ENCODE measurements around the gene SMAD2.

The SMAD2 gene

DNA sequence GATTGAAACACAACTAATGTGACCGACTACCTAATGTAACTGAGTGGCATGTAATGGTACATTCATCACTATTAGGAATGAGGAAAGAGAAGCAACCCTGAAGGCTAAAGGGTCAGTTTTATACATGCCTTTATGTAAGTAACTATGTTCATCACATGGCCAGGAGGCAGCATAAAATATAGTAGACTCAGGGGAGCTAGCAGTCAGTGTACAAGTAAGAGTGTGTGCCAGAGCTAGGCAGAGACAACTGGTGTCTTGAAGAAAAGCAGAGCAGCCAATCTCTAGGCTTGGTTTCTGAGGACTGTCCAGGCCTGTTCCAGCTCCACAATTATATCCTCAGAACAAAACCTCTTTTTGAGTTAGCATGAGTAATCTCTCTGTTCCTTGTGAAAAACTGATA is 18.1 kb downstream of the SMAD2 start:
- CTCF ChIA-PET = interaction anchor here (1.2 to 1.3 kb wide), 2 partner anchors 9 to 14 kb away, joined by 3 to 6 read pairs; no protein-coding TSS in a partner anchor
- DNase-seq (ENCODE audit: extremely low spot score) = no peak
- TF ChIP-seq, protein P1, sequence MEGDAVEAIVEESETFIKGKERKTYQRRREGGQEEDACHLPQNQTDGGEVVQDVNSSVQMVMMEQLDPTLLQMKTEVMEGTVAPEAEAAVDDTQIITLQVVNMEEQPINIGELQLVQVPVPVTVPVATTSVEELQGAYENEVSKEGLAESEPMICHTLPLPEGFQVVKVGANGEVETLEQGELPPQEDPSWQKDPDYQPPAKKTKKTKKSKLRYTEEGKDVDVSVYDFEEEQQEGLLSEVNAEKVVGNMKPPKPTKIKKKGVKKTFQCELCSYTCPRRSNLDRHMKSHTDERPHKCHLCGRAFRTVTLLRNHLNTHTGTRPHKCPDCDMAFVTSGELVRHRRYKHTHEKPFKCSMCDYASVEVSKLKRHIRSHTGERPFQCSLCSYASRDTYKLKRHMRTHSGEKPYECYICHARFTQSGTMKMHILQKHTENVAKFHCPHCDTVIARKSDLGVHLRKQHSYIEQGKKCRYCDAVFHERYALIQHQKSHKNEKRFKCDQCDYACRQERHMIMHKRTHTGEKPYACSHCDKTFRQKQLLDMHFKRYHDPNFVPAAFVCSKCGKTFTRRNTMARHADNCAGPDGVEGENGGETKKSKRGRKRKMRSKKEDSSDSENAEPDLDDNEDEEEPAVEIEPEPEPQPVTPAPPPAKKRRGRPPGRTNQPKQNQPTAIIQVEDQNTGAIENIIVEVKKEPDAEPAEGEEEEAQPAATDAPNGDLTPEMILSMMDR (IDR thresholded peaks at IDR 0.05; ENCODE audit: control extremely low read depth, extremely low read depth, low read depth, missing control alignments) = no peak
- POLR2A ChIA-PET = no interaction called here

DNA sequence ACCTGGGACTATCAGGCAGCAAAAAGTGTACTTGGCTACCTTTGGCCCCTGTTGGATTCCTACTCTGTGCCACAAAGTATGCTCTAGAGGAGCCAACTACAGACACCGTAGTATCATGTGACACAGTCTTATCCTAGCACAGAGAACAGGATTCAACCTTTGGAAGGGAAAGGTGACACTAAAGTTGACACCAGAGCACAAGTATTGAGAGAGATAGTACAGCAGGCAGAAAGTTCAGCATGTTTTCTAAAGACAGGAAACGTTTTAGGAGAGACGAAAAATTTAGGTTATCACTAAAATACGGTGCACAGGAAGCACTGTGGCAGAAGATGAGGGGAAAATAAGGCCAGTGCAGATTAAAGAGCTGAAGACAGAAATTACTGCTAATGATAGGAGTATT is 18.6 kb downstream of the SMAD2 start:
- CTCF ChIA-PET = interaction anchor here (1.0 to 1.2 kb wide), 2 partner anchors 9 to 14 kb away, joined by 3 read pairs; no protein-coding TSS in a partner anchor
- no peak for DNase-seq (ENCODE audit: extremely low spot score)
- TF ChIP-seq, protein P1 (IDR thresholded peaks at IDR 0.05; ENCODE audit: control extremely low read depth, extremely low read depth, low read depth, missing control alignments) = no peak
- POLR2A ChIA-PET = no interaction called here

DNA sequence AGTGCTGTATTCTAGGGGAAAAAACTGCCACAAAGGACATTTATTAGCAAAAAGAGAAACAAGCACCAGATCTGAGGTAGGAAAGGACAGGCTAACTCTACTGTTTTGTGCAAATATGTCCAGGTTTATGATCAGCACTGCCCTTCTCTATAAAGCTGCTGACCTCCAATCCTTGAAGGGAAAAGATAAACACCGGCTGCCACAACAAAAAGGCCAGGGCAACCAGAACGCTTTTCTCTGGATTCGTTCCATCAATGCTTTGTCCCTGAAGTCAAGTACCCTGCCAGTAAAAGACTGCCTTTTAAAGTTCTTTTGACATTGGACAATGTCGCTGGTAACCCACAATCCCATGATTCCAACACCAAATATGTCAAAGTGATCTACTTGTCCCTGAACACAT is 21.0 kb downstream of the SMAD2 start:
- TF ChIP-seq, protein P1 (IDR thresholded peaks at IDR 0.05; ENCODE audit: control extremely low read depth, extremely low read depth, low read depth, missing control alignments) = no peak

GRCh38 chr18:47908592-47908991 is 21.9 kb downstream of the SMAD2 start:
- ChIA-PET CTCF (no interaction called here), POLR2A (no interaction called here)
- TF ChIP-seq, protein P1 (IDR thresholded peaks at IDR 0.05; ENCODE audit: control extremely low read depth, extremely low read depth, low read depth, missing control alignments) = no peak
- DNase-seq (ENCODE audit: extremely low spot score) = no peak

More for the DNA sequence above, 21.0 kb downstream of the SMAD2 start:
- ChIA-PET CTCF (interaction anchor here (1.1 kb wide), 1 partner anchor 9 kb away, joined by 3 read pairs; no protein-coding TSS in a partner anchor), POLR2A (no interaction called here)
- no peak for DNase-seq (ENCODE audit: extremely low spot score)

DNA sequence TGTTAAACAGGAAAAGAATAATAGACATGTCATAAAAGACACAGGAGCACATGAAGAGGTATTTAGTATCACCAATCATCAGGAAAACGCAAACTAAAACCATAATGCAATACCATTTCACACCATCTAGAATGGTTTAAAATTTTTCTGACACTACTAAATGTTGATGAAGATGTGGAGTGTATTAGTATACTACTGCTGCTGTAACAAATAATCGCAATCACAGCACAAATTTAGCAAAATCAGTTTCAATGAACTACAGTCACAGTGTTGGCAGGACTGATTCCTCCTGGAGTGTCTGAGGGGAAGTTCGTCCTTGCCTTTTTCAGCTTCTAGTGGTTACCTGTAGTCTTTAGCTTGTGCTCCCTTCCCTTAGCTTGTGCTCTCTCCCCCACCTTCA is 24.1 kb downstream of the SMAD2 start:
- POLR2A ChIA-PET = no interaction called here
- CTCF ChIA-PET = interaction anchor here (0.7 to 1.7 kb wide), 2 partner anchors 13 to 16 kb away, joined by 3 to 6 read pairs; no protein-coding TSS in a partner anchor

GRCh38 chr18:47903809-47904208 is 26.6 kb downstream of the SMAD2 start:
- CTCF ChIA-PET = interaction anchor here (1.4 to 1.9 kb wide), 2 partner anchors 9 to 14 kb away, joined by 3 to 6 read pairs; no protein-coding TSS in a partner anchor
- POLR2A ChIA-PET = no interaction called here
- TF ChIP-seq, protein P1 (IDR thresholded peaks at IDR 0.05; ENCODE audit: control extremely low read depth, extremely low read depth, low read depth, missing control alignments) = no peak
- no peak for DNase-seq (ENCODE audit: extremely low spot score)

More for the DNA sequence above, 24.1 kb downstream of the SMAD2 start:
- TF ChIP-seq, protein P1 (IDR thresholded peaks at IDR 0.05; ENCODE audit: control extremely low read depth, extremely low read depth, low read depth, missing control alignments) = no peak
- no peak for DNase-seq (ENCODE audit: extremely low spot score)

Measured in GM10248 (cell line).